ENCODE data around the gene CYP46A1. TPM values are rescaled to one million over a fixed set of nuclear protein-coding genes. Genes with fewer than 3 reads are reported as not detected.

The CYP46A1 gene
- total RNA-seq, 1 donor from 2014 or later = 2.1 TPM

DNA sequence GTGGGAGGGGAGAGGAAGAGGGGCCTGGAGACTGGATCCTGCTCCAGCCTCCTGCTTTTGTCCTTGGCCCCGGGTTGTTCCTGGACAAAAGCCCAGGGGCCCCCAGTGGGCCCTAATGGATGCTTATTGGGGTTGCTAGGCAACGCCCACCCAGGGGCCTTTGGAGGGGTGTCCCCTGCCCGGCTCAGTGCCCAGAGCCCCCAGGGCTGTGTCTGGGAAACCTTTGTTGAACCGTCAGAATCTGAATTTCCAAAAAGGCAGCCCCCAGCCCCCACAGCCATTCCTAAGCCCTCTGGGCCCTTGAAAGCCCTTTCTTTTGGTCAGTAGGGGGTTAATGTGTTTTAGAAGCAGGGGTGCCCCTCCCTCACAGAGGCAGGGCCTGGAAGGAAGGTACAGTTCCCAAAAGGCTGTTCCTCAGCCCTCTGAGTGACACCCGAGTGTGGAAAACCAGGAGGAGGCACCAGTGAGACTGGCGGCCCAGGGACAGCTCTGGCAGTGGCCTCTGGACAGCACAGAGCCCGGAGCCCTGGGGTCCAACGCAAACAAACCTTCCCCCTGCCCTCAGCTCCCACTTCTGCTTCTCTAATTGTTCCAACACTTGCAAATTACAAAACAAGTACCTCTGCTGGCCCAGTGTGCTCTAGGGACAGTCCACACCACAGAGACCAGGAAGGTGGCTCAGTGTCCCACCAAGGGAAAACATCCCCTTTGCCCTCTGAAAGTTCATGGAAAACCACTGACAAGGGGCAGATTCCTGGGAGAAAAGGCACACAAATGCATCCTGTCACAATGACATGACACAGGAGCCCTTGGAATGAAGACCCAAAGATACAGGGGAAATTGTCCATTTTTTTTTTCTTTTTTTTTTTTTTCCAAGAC lies 19.8 kb upstream of the CYP46A1 start:
- Histone ChIP-seq H3K9me3 (ENCODE audit: control insufficient read depth in 3 of 3, low read length in 3 of 3) (no peaks in the 10 kb centered on the region), H3K4me3 (ENCODE audit: low read length in 3 of 3) (no peak overlapping the region), H3K9ac (ENCODE audit: low read depth in 1 of 3, low read length in 3 of 3) (no peak overlapping the region), H3K27me3 (ENCODE audit: control insufficient read depth in 3 of 3, insufficient read depth in 3 of 3, low read length in 3 of 3) (peaks cover 18 to 22% (median 19%) of the 10 kb centered on the region in 3 donors), H3K36me3 (ENCODE audit: control insufficient read depth in 3 of 3, insufficient read depth in 3 of 3, low read length in 3 of 3) (peaks cover 0 to 3% (median 0%) of the 10 kb centered on the region in 3 donors), H3K4me1 (ENCODE audit: control insufficient read depth in 3 of 3, insufficient read depth in 3 of 3, low read length in 3 of 3) (peaks cover 0 to 3% (median 0%) of the 10 kb centered on the region in 3 donors), H3K27ac (ENCODE audit: low read depth, low read length) (no peak overlapping the region)

DNA sequence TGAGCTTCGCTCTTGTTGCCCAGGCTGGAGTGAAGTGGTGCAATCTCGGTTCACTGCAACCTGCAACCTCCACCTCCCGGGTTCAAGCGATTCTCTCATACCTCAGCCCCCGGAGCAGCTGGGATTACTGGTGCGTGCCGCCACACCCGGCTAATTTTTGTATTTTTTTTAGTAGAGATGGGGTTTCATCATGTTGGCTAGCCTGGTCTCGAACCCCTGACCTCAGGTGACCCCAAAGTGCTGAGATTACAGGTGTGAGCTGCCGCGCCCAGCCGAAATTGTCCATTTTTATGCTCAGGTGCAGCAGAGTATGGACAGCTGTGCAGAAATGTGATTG lies 19.2 kb upstream of the CYP46A1 start:
- no peak overlapping the region for H3K4me3 ChIP-seq (ENCODE audit: low read length in 3 of 3)
- no peak overlapping the region for H3K9ac ChIP-seq (ENCODE audit: low read depth in 1 of 3, low read length in 3 of 3)
- H3K9me3 ChIP-seq (ENCODE audit: control insufficient read depth in 3 of 3, low read length in 3 of 3) = no peaks in the 10 kb centered on the region
- H3K27ac ChIP-seq (ENCODE audit: low read depth, low read length) = no peak overlapping the region
- peaks cover 0 to 3% (median 0%) of the 10 kb centered on the region in 3 donors for H3K36me3 ChIP-seq (ENCODE audit: control insufficient read depth in 3 of 3, insufficient read depth in 3 of 3, low read length in 3 of 3)
- peaks cover 14 to 19% (median 17%) of the 10 kb centered on the region in 3 donors for H3K27me3 ChIP-seq (ENCODE audit: control insufficient read depth in 3 of 3, insufficient read depth in 3 of 3, low read length in 3 of 3)
- H3K4me1 ChIP-seq (ENCODE audit: control insufficient read depth in 3 of 3, insufficient read depth in 3 of 3, low read length in 3 of 3) = peaks cover 0 to 3% (median 0%) of the 10 kb centered on the region in 3 donors

DNA sequence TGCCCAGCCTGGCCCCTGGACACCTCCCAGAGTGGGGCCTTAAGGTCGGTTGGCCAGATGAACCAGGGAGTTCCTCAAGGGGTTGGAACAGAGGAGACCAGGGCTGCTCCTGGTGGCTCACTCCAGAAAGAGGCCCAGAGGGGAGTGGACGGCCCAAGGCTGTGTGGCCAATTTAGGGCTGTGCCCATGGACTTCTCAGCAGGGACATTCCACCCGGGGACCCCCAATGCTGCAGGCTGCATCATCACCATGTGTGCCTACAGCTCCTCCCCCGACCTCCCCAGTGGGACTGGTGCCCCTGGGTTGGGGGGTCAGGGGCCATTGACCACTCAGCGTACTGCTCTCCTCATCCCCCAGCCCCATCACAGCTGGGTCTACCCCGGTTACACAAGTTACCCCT lies 17.6 kb upstream of the CYP46A1 start:
- Histone ChIP-seq H3K4me3 (ENCODE audit: low read length in 3 of 3) (no peak overlapping the region), H3K9ac (ENCODE audit: low read depth in 1 of 3, low read length in 3 of 3) (no peak overlapping the region), H3K4me1 (ENCODE audit: control insufficient read depth in 3 of 3, insufficient read depth in 3 of 3, low read length in 3 of 3) (no peaks in the 10 kb centered on the region), H3K27ac (ENCODE audit: low read depth, low read length) (no peak overlapping the region), H3K9me3 (ENCODE audit: control insufficient read depth in 3 of 3, low read length in 3 of 3) (no peaks in the 10 kb centered on the region), H3K27me3 (ENCODE audit: control insufficient read depth in 3 of 3, insufficient read depth in 3 of 3, low read length in 3 of 3) (peaks cover 0 to 5% (median 3%) of the 10 kb centered on the region in 3 donors), H3K36me3 (ENCODE audit: control insufficient read depth in 3 of 3, insufficient read depth in 3 of 3, low read length in 3 of 3) (peaks cover 0 to 3% (median 0%) of the 10 kb centered on the region in 3 donors)

DNA sequence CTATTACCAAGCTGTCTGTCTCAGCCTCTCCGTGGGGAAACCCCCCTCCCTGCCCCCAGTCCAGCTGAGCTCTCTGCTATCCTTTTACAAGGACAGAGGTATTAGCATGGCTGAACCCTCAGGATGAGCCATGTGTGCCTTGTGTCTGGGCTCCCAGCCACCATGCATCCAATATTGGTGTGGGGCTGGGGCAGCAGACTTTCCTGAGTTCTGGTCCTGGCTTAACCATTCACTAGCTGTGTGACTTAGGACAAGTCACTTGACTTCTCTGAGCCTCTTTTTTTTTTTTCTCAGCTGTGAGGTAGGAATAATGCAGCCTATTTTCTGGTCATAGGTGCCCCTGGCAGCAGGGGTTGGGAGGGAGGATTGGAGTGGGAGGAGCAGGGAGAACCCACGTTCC lies 17.1 kb upstream of the CYP46A1 start:
- no peak overlapping the region for H3K4me3 ChIP-seq (ENCODE audit: low read length in 3 of 3)
- peaks cover 0 to 1% (median 0%) of the 10 kb centered on the region in 3 donors for H3K27me3 ChIP-seq (ENCODE audit: control insufficient read depth in 3 of 3, insufficient read depth in 3 of 3, low read length in 3 of 3)
- no peaks in the 10 kb centered on the region for H3K9me3 ChIP-seq (ENCODE audit: control insufficient read depth in 3 of 3, low read length in 3 of 3)
- H3K27ac ChIP-seq (ENCODE audit: low read depth, low read length) = no peak overlapping the region
- no peaks in the 10 kb centered on the region for H3K4me1 ChIP-seq (ENCODE audit: control insufficient read depth in 3 of 3, insufficient read depth in 3 of 3, low read length in 3 of 3)
- H3K36me3 ChIP-seq (ENCODE audit: control insufficient read depth in 3 of 3, insufficient read depth in 3 of 3, low read length in 3 of 3) = peaks cover 0 to 3% (median 0%) of the 10 kb centered on the region in 3 donors
- H3K9ac ChIP-seq (ENCODE audit: low read depth in 1 of 3, low read length in 3 of 3) = no peak overlapping the region

DNA sequence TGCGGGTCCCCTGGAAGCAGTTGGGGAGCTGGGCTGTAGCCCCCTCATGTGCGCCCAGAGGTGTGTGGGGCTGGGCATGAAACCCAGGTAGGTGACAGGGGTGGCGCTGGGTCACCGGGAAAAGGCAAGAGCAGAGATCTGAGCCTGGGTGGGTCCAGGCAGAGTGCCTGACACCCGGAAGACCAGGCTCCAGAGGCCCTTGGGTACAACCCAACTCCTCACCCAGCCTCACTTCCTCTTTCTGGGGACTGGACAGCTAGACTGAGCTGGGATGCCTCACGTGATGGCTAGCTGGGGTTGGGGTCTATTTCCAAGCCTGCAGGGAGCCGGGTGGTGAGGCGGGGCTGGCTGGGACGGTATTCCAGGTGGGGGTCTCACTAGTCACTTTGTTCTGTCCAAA lies 16.3 kb upstream of the CYP46A1 start:
- no peaks in the 10 kb centered on the region for H3K9me3 ChIP-seq (ENCODE audit: control insufficient read depth in 3 of 3, low read length in 3 of 3)
- H3K27me3 ChIP-seq (ENCODE audit: control insufficient read depth in 3 of 3, insufficient read depth in 3 of 3, low read length in 3 of 3) = no peaks in the 10 kb centered on the region
- H3K9ac ChIP-seq (ENCODE audit: low read depth in 1 of 3, low read length in 3 of 3) = no peak overlapping the region
- no peaks in the 10 kb centered on the region for H3K4me1 ChIP-seq (ENCODE audit: control insufficient read depth in 3 of 3, insufficient read depth in 3 of 3, low read length in 3 of 3)
- no peak overlapping the region for H3K27ac ChIP-seq (ENCODE audit: low read depth, low read length)
- no peak overlapping the region for H3K4me3 ChIP-seq (ENCODE audit: low read length in 3 of 3)
- peaks cover 0 to under 1% (median 0%) of the 10 kb centered on the region in 3 donors for H3K36me3 ChIP-seq (ENCODE audit: control insufficient read depth in 3 of 3, insufficient read depth in 3 of 3, low read length in 3 of 3)

DNA sequence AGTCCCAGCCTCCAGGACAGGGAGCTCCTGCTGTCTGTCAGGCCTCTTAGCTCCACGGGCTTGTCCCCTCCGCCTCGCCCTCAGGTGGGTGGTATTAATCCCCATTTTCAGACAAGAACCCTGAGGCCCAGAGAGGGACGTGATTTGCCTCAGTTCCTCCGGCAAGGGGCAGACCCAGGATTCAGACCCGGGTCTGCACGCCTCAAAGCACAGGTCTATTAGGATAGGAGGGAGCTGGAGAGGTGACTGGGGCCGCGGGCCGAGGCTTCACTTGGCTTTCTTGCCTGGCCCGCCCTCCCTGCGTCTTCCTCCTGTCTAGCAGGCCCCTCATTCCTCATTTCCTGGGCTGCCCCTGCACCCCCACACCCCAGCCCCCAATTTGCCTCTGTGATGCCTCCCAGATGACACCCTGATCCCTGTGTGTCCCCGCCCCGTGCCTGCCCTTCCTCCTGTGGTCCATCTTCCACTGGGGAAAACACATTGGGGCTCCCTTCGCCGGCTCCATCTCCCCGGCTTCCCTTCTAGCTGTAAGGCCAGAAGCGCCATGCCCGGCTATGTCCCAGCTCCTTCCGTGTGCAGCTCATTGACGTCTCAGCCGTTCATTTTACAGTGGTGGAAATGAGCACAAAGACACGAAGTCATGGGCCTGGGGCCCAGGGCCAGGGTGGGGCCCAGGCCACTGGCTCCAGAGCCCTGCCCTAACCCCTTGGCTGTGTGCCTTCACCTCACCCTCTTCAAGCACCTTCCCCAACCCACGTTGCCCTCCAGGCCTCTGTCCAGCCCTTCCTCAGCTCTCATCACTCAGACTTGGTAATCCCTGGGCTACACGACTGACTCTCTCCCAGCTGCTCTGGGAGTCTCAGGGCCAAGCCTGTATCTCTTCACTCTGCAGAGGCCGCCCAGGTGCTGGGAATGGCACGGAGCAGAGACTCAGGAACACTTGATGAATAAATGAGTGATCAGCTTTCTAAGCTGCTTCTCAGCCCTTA lies 15.5 kb upstream of the CYP46A1 start:
- Histone ChIP-seq H3K27ac (ENCODE audit: low read depth, low read length) (no peak overlapping the region), H3K27me3 (ENCODE audit: control insufficient read depth in 3 of 3, insufficient read depth in 3 of 3, low read length in 3 of 3) (no peaks in the 10 kb centered on the region), H3K4me3 (ENCODE audit: low read length in 3 of 3) (no peak overlapping the region), H3K9ac (ENCODE audit: low read depth in 1 of 3, low read length in 3 of 3) (no peak overlapping the region), H3K36me3 (ENCODE audit: control insufficient read depth in 3 of 3, insufficient read depth in 3 of 3, low read length in 3 of 3) (no peaks in the 10 kb centered on the region), H3K9me3 (ENCODE audit: control insufficient read depth in 3 of 3, low read length in 3 of 3) (no peaks in the 10 kb centered on the region), H3K4me1 (ENCODE audit: control insufficient read depth in 3 of 3, insufficient read depth in 3 of 3, low read length in 3 of 3) (no peaks in the 10 kb centered on the region)

DNA sequence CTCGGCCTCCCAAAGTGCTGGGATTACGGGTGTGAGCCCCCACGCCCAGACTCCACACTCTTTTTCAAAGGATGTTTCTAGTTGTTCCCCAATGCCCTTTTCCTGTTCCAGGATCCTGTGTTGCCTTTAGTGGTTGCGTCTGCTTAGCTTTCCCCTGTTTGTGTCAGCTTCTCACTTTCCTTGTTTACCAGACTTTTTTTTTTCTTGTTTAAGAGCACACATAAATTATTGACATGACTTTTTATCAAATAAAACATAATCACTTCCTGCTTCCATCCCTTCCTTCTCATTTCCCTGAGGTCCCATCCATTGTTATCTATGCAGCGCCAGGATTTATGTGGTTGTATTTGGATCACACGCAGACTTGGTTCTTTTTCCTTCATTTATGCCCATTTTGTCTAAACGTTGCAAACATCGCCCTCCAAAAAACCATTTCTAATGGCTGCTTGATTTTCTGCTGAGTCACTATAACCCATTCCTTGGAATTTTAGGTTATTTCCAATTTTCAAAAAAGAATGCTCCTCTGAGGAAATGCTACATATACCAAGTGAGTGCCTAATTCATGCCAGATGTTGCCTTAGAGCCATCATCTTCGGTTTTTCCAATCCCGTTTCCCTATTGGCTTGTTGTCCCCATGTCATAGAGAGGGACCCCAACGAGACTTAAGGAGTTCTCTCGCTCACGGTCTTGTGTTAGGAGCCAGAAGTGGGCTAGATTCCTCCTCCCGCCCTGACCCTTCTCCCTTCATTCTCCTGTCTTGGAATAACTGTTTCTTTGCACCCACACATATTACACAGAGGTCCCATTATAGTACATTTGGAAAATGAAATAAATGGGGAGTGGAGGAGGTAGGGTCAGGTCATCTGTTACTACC lies 13.5 kb upstream of the CYP46A1 start:
- H3K36me3 ChIP-seq (ENCODE audit: control insufficient read depth in 3 of 3, insufficient read depth in 3 of 3, low read length in 3 of 3) = no peaks in the 10 kb centered on the region
- no peaks in the 10 kb centered on the region for H3K4me1 ChIP-seq (ENCODE audit: control insufficient read depth in 3 of 3, insufficient read depth in 3 of 3, low read length in 3 of 3)
- peaks cover 5 to 15% (median 7%) of the 10 kb centered on the region in 3 donors for H3K27me3 ChIP-seq (ENCODE audit: control insufficient read depth in 3 of 3, insufficient read depth in 3 of 3, low read length in 3 of 3)
- H3K9ac ChIP-seq (ENCODE audit: low read depth in 1 of 3, low read length in 3 of 3) = no peak overlapping the region
- H3K9me3 ChIP-seq (ENCODE audit: control insufficient read depth in 3 of 3, low read length in 3 of 3) = no peaks in the 10 kb centered on the region
- no peak overlapping the region for H3K4me3 ChIP-seq (ENCODE audit: low read length in 3 of 3)
- H3K27ac ChIP-seq (ENCODE audit: low read depth, low read length) = no peak overlapping the region

DNA sequence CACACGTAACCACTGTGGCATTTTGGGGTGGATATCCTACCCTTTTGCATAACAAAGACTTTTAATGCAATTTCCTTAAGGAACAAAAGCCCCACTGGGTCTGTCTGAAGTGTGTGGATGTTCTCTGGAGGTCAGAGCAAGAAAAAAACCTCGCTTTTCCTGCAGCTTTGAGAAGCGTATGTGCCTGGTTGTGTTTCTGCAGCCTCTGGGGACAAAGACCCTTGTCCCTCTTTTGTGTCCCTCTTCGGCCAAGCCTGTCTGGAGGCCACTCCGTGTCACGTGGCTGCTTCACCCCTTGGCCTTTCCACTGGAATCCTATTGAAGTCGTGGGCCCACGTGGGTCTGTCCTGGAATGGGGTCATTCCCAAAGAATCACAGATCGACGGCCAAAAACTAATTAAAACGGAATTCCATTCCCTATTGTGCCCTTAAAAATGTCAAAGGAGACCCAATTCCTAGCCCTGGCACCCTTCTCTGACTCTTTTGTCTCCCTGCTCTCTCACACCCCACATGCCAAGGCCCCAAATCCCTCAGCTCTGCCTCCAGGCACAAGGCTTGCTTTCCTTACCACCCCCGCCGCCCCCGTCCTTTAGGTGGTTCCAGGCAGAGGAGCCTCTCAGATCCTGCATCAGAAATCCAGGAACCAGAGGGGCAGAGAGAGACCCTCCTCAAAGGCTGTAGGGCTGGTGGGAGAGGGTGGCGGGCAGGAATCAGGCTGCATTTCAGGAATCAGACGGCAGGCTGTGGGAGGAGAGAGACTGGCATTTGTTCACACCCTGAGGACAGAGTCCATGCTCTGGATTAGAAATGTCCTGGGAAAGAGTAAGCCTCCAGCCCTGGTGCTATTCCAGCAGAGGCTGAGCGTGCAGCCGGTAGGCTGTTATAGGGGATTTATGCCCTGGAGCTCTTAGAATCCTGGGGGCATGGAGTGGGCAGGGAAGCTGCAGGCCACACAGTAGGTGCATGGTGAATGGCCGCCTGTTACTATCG lies 12.6 kb upstream of the CYP46A1 start:
- no peak overlapping the region for H3K27ac ChIP-seq (ENCODE audit: low read depth, low read length)

More for the DNA sequence above, 12.6 kb upstream of the CYP46A1 start:
- H3K4me1 ChIP-seq (ENCODE audit: control insufficient read depth in 3 of 3, insufficient read depth in 3 of 3, low read length in 3 of 3) = no peaks in the 10 kb centered on the region
- no peak overlapping the region for H3K4me3 ChIP-seq (ENCODE audit: low read length in 3 of 3)
- H3K36me3 ChIP-seq (ENCODE audit: control insufficient read depth in 3 of 3, insufficient read depth in 3 of 3, low read length in 3 of 3) = no peaks in the 10 kb centered on the region
- H3K9me3 ChIP-seq (ENCODE audit: control insufficient read depth in 3 of 3, low read length in 3 of 3) = no peaks in the 10 kb centered on the region
- peaks cover 12 to 24% (median 16%) of the 10 kb centered on the region in 3 donors for H3K27me3 ChIP-seq (ENCODE audit: control insufficient read depth in 3 of 3, insufficient read depth in 3 of 3, low read length in 3 of 3)
- no peak overlapping the region for H3K9ac ChIP-seq (ENCODE audit: low read depth in 1 of 3, low read length in 3 of 3)
